Loucy (cell line): ENCODE results near the gene UBR4.

Experiments used
- H2AFZ ChIP-seq: fragments of 200-600 bp; sonication (generic); 2 replicates; pipeline ENCODE4 v1.6.0; 2016; ENCODE audit warnings: antibody characterized with exemption, mild to moderate bottlenecking, low read length, moderate library complexity
- H3F3A ChIP-seq: fragments of 200-600 bp; 2 replicates; pipeline ENCODE4 v1.6.0; 2016; ENCODE audit warnings: antibody characterized with exemption, low read depth, mild to moderate bottlenecking
- H3K27me3 ChIP-seq: fragments of 200-600 bp; sonication (generic); 2 replicates; pipeline ENCODE4 v1.6.1; 2014; ENCODE audit warnings: low read length, mild to moderate bottlenecking; ENCODE audit not compliant: insufficient read depth, poor library complexity, severe bottlenecking
- H3K36me3 ChIP-seq: fragments of 200-600 bp; sonication (generic); 2 replicates; pipeline ENCODE4 v1.6.1; 2016; ENCODE audit warnings: low read length; ENCODE audit not compliant: insufficient read depth
- H3K4me1 ChIP-seq: fragments of 200-600 bp; sonication (generic); 2 replicates; pipeline ENCODE4 v1.5.1; 2014; ENCODE audit warnings: low read length, mild to moderate bottlenecking; ENCODE audit not compliant: insufficient read depth, poor library complexity, severe bottlenecking
- H3K4me2 ChIP-seq: fragments of 200-600 bp; sonication (generic); 2 replicates; pipeline ENCODE4 v1.6.0; 2014; ENCODE audit warnings: antibody characterized with exemption, low read length, low read depth, mild to moderate bottlenecking; ENCODE audit not compliant: poor library complexity, severe bottlenecking
- H3K4me3 ChIP-seq: fragments of 200-600 bp; sonication (generic); 2 replicates; pipeline ENCODE4 v1.5.1; 2014; ENCODE audit warnings: low read length, mild to moderate bottlenecking, mixed read lengths; ENCODE audit not compliant: poor library complexity, severe bottlenecking
- H3K79me2 ChIP-seq: fragments of 200-600 bp; sonication (generic); 2 replicates; pipeline ENCODE4 v1.6.1; 2014; ENCODE audit warnings: low read length; ENCODE audit not compliant: insufficient read depth
- H3K9ac ChIP-seq: fragments of 200-600 bp; sonication (generic); 2 replicates; pipeline ENCODE4 v1.6.0; 2014; ENCODE audit warnings: mild to moderate bottlenecking, low read depth, low read length, moderate library complexity; ENCODE audit not compliant: poor library complexity, severe bottlenecking
- H3K9me2 ChIP-seq: fragments of 200-600 bp; sonication (generic); replicated peaks from 2 replicates; pipeline ENCODE4 v1.6.1; 2016; ENCODE audit warnings: low read depth, low read length, mixed read lengths
- H3K9me3 ChIP-seq: fragments of 200-600 bp; sonication (generic); 2 replicates; pipeline ENCODE4 v1.6.1; 2014; ENCODE audit warnings: mild to moderate bottlenecking, antibody characterized with exemption, low read length, low read depth; ENCODE audit not compliant: insufficient read depth
- H4K20me1 ChIP-seq: fragments of 200-600 bp; sonication (generic); 2 replicates; pipeline ENCODE4 v1.6.0; 2014; ENCODE audit warnings: antibody characterized with exemption, low read length, mild to moderate bottlenecking; ENCODE audit not compliant: insufficient read depth, poor library complexity, severe bottlenecking
- CTCF ChIP-seq: fragments of 200-600 bp; sonication (generic); conservative IDR thresholded peaks from 2 replicates; pipeline ENCODE4 v1.5.1; 2014; ENCODE audit warnings: mild to moderate bottlenecking, antibody characterized with exemption, low read length
- EZH2phosphoT487 ChIP-seq: fragments of 200-600 bp; IDR thresholded peaks from 2 replicates; pipeline ENCODE4 v1.6.1; 2018; ENCODE audit warnings: antibody characterized with exemption, mild to moderate bottlenecking, moderate library complexity, borderline replicate concordance

Gene UBR4

GRCh38 chr1:19057784-19058475 is 152.1 kb downstream of the UBR4 start:
- TF ChIP-seq CTCF (no peak; the same call in none of the 2 replicates), EZH2phosphoT487 (no peak)
- Histone ChIP-seq H3K9me2 (no peaks in the 10 kb centered on the region), H4K20me1 (no peaks in the 10 kb centered on the region), H2AFZ (no peak overlapping the region), H3K79me2 (no peaks in the 10 kb centered on the region), H3K4me2 (no peak overlapping the region), H3F3A (no peaks in the 10 kb centered on the region), H3K27me3 (no peaks in the 10 kb centered on the region), H3K36me3 (no peaks in the 10 kb centered on the region), H3K4me3 (no peak overlapping the region), H3K4me1 (peaks cover 6% of the 10 kb centered on the region), H3K9ac (no peak overlapping the region), H3K9me3 (no peaks in the 10 kb centered on the region)

- H4K20me1 ChIP-seq = no peaks in the 10 kb centered on the region
- no peaks in the 10 kb centered on the region for H3K79me2 ChIP-seq
- H3K36me3 ChIP-seq = no peaks in the 10 kb centered on the region
- H3K9me3 ChIP-seq = no peaks in the 10 kb centered on the region
- TF ChIP-seq CTCF (peak; percentile 50), EZH2phosphoT487 (no peak)
- no peak overlapping the region for H3K4me3 ChIP-seq
- no peak overlapping the region for H3K9ac ChIP-seq
- no peaks in the 10 kb centered on the region for H3F3A ChIP-seq
- no peak overlapping the region for H3K4me2 ChIP-seq
- H3K4me1 ChIP-seq = peaks cover 6% of the 10 kb centered on the region
- no peaks in the 10 kb centered on the region for H3K27me3 ChIP-seq
- no peaks in the 10 kb centered on the region for H3K9me2 ChIP-seq
- no peak overlapping the region for H2AFZ ChIP-seq
Measured at GRCh38 chr1:19057182-19057779, 152.8 kb downstream of the UBR4 start.

GRCh38 chr1:19055701-19056100 is 154.4 kb downstream of the UBR4 start:
- no peak overlapping the region for H3K4me2 ChIP-seq
- H2AFZ ChIP-seq = no peak overlapping the region
- no peaks in the 10 kb centered on the region for H4K20me1 ChIP-seq
- TF ChIP-seq CTCF (no peak), EZH2phosphoT487 (no peak)
- no peak overlapping the region for H3K9ac ChIP-seq
- H3K9me2 ChIP-seq = no peaks in the 10 kb centered on the region
- H3K79me2 ChIP-seq = no peaks in the 10 kb centered on the region
- H3K9me3 ChIP-seq = no peaks in the 10 kb centered on the region
- no peaks in the 10 kb centered on the region for H3K36me3 ChIP-seq
- H3K27me3 ChIP-seq = no peaks in the 10 kb centered on the region
- H3F3A ChIP-seq = no peaks in the 10 kb centered on the region
- no peak overlapping the region for H3K4me3 ChIP-seq
- H3K4me1 ChIP-seq = peaks cover 6% of the 10 kb centered on the region
